Mammary microvascular endothelial cell (primary cell): ENCODE measurements around the gene OR5L2. TPM values are rescaled to one million over a fixed set of nuclear protein-coding genes. Genes with fewer than 3 reads are reported as not detected.

Experiments
- total RNA-seq: library from RNA; depleted of rRNA; stranded (reverse); fragments of >200 nt; gene quantifications from 2 replicates; pipeline ENCODE4 v1.2.3, GENCODE V29; 2015

Gene OR5L2
- not detected in 2 replicates for total RNA-seq

DNA sequence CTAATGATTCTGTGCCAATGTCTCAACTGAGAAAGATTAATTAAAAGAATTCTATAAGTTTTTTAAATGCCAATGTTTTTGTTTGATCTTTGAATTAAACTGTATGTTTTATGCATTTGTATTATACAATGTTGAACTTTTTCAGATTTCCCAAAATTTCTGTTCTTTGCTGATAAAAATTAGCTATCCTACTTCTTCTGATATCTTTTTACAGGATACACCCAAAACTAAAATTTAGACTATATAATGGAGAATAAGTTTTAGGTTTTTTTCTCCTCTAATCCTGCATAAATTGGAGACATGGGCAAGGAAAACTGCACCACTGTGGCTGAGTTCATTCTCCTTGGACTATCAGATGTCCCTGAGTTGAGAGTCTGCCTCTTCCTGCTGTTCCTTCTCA lies at the start of gene OR5L2:
Gene OR5L2, plus strand, starts transcription at position 301 of the 400 bp plus-strand sequence. Its CDS starts 0 bp downstream, at position 301.

DNA sequence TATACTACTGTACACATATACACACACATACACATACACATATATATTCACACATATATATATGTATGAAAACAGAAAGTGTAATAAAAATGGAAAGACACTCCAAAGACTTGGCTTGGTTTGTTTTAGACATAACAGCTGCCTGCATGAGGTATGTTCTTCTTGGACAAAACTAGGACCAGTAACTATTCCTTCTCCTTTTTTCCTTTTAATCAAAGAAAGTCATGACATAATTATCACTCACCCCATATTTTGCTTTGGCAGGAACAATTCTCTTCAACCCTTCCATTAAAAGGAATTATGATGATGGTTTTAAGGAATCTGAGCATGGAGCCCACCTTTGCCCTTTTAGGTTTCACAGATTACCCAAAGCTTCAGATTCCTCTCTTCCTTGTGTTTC lies 31.8 kb upstream of the OR5L2 start, which contains the start of gene OR5D14:
Gene OR5D14, plus strand, starts transcription at position 301 of the 400 bp plus-strand sequence. Its CDS starts 0 bp downstream, at position 301.

DNA sequence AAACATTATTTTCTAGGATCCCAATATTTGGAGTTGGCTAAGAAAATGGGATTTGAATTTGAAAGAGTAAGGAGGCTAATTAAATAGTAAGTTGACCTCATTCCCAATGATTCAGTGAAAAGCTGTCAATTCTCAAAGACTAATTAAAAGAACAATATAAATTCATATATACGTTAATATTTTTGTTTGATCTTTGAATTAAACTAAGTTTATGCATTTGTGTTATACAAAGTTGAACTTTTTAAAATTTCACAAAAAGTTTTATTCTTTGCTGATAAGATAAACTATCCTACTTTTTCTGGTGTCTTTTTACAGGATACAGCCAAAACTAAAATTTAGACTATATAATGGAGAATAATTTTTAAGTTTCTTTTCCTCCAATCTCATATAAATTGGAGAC lies 16.0 kb upstream of the OR5L2 start, which contains the start of gene OR5L1:
Gene OR5L1, plus strand, starts transcription at position 301 of the 400 bp plus-strand sequence. CDS start 100 bp downstream, outside the sequence.

GRCh38 chr11:55819330-55819729 lies 7.7 kb upstream of the OR5L2 start, which contains the start of gene OR5D18:
OR5D18 (plus strand) TSS chr11:55819630; CDS start chr11:55819630, 0 bp downstream.

DNA sequence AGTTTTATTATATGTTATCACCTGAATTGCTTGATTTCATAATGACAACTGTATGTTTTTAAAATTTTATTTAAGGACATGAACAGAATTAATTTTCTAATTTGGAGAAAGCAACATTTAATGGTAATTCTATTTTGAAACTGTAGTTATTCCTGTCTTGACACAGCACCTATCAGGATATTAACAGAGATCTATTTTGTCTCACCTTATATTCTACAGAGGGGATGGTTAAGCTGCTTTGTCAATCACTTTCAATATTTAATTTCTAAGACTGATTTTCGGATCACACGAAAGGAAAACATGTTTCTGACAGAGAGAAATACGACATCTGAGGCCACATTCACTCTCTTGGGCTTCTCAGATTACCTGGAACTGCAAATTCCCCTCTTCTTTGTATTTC lies 11.4 kb downstream of the OR5L2 start, which contains the start of gene OR5D16:
Gene OR5D16, plus strand, starts transcription at position 301 of the 400 bp plus-strand sequence. Its CDS starts 0 bp downstream, at position 301.

Other genes starting within 250 kb of the OR5L2 start
- not detected in 2 replicates for gene OR4C11, start 219.6 kb upstream of the OR5L2 start, total RNA-seq
- not detected in 2 replicates for gene OR4P4, start 192.1 kb upstream of the OR5L2 start, total RNA-seq
- not detected in 2 replicates for gene OR4S2, start 178.9 kb upstream of the OR5L2 start, total RNA-seq
- not detected in 2 replicates for gene OR4C6, start 165.0 kb upstream of the OR5L2 start, total RNA-seq
- gene OR5D13, start 53.8 kb upstream of the OR5L2 start, total RNA-seq, result not detected in 2 replicates
- not detected in 2 replicates for gene OR5D14, start 31.7 kb upstream of the OR5L2 start, total RNA-seq
- not detected in 2 replicates for gene OR5L1, start 15.9 kb upstream of the OR5L2 start, total RNA-seq
- gene OR5D18, start 7.6 kb upstream of the OR5L2 start, total RNA-seq, result not detected in 2 replicates
- not detected in 2 replicates for gene OR5D16, start 11.5 kb downstream of the OR5L2 start, total RNA-seq
- gene TRIM51, start 56.1 kb downstream of the OR5L2 start, total RNA-seq, result not detected in 2 replicates
- gene OR5W2, start 87.4 kb downstream of the OR5L2 start, total RNA-seq, result not detected in 2 replicates
- gene OR5I1, start 109.2 kb downstream of the OR5L2 start, total RNA-seq, result not detected in 2 replicates
- not detected in 2 replicates for gene OR10AG1, start 142.7 kb downstream of the OR5L2 start, total RNA-seq
- not detected in 2 replicates for gene OR5F1, start 167.4 kb downstream of the OR5L2 start, total RNA-seq
- not detected in 2 replicates for gene OR5AS1, start 200.4 kb downstream of the OR5L2 start, total RNA-seq